OCI-LY7 (cell line): ENCODE measurements around the gene RGS10.

Experiments
- CTCF ChIP-seq: fragments of 200-600 bp; sonication (generic); conservative IDR thresholded peaks from 2 replicates; pipeline ENCODE4 v1.5.1; 2014; ENCODE audit warnings: mild to moderate bottlenecking, antibody characterized with exemption, low read length, moderate library complexity, mixed read lengths
- EZH2phosphoT487 ChIP-seq: fragments of 200-600 bp; sonication (generic); IDR thresholded peaks from 2 replicates; pipeline ENCODE4 v1.6.1; 2018; ENCODE audit warnings: low read depth, borderline replicate concordance, mild to moderate bottlenecking, mixed run types, antibody characterized with exemption, low read length, moderate library complexity, mixed read lengths

- no peak for TF ChIP-seq CTCF
- no peak for TF ChIP-seq EZH2phosphoT487
Observed at GRCh38 chr10:119466076-119466475, 76.4 kb downstream of the RGS10 start.
